Ishikawa (cell line): Measurements from ENCODE around the gene SSH2.

Experiments
- CEBPB ChIP-seq: IDR thresholded peaks from 2 replicates; pipeline ENCODE4 v1.6.1; 2012
- CREB1 ChIP-seq: IDR thresholded peaks from 2 replicates; pipeline ENCODE4 v1.6.1; 2012; ENCODE audit warnings: low read depth
- EGR1 ChIP-seq: IDR thresholded peaks from 2 replicates; pipeline ENCODE4 v1.6.1; 2012
- EP300 ChIP-seq: IDR thresholded peaks from 2 replicates; pipeline ENCODE4 v1.6.1; 2012; ENCODE audit warnings: borderline replicate concordance
- FOXM1 ChIP-seq: IDR thresholded peaks from 2 replicates; pipeline ENCODE4 v1.6.1; 2012; ENCODE audit warnings: low read depth, borderline replicate concordance
- MAX ChIP-seq: IDR thresholded peaks from 2 replicates; pipeline ENCODE4 v1.6.1; 2012
- NFIC ChIP-seq: IDR thresholded peaks from 2 replicates; pipeline ENCODE4 v1.6.1; 2012
- RAD21 ChIP-seq: IDR thresholded peaks from 2 replicates; pipeline ENCODE4 v1.6.1; 2012; ENCODE audit warnings: low read depth
- REST ChIP-seq: IDR thresholded peaks from 2 replicates; pipeline ENCODE4 v1.6.1; 2012; ENCODE audit warnings: low read depth, mild to moderate bottlenecking
- TAF1 ChIP-seq: IDR thresholded peaks from 2 replicates; pipeline ENCODE4 v1.6.1; 2012; ENCODE audit warnings: low read depth, mild to moderate bottlenecking
- TCF12 ChIP-seq: IDR thresholded peaks from 2 replicates; pipeline ENCODE4 v1.6.1; 2012; ENCODE audit warnings: low read depth
- TEAD4 ChIP-seq: IDR thresholded peaks from 2 replicates; pipeline ENCODE4 v1.6.1; 2012
- USF1 ChIP-seq: IDR thresholded peaks from 2 replicates; pipeline ENCODE4 v1.6.1; 2012
- YY1 ChIP-seq: IDR thresholded peaks from 2 replicates; pipeline ENCODE4 v1.6.1; 2012; ENCODE audit warnings: low read depth
- ZBTB7A ChIP-seq: IDR thresholded peaks from 2 replicates; pipeline ENCODE4 v1.6.1; 2012; ENCODE audit warnings: low read depth

Gene SSH2

GRCh38 chr17:29866746-29867404 lies 63.2 kb downstream of the SSH2 start:
- TF ChIP-seq CREB1 (no peak), MAX (no peak), REST (no peak), CEBPB (no peak), TCF12 (no peak), YY1 (no peak), EP300 (no peak), TEAD4 (no peak), TAF1 (no peak), NFIC (no peak), FOXM1 (no peak), ZBTB7A (no peak)

- no peak for TF ChIP-seq MAX
- no peak for TF ChIP-seq CEBPB
- no peak for TF ChIP-seq EP300
- TF ChIP-seq REST: no peak
- TF ChIP-seq YY1: no peak
- no peak for TF ChIP-seq RAD21
- TF ChIP-seq EGR1: no peak
- no peak for TF ChIP-seq TCF12
- no peak for TF ChIP-seq CREB1
- no peak for TF ChIP-seq TAF1
- TF ChIP-seq ZBTB7A: no peak
- no peak for TF ChIP-seq FOXM1
- no peak for TF ChIP-seq NFIC
- no peak for TF ChIP-seq TEAD4
- TF ChIP-seq USF1: no peak
Observed at GRCh38 chr17:29864615-29865014, 65.4 kb downstream of the SSH2 start.

GRCh38 chr17:29862951-29863350 lies 67.1 kb downstream of the SSH2 start:
- TF ChIP-seq TCF12: no peak
- no peak for TF ChIP-seq FOXM1
- no peak for TF ChIP-seq EGR1
- no peak for TF ChIP-seq EP300
- TF ChIP-seq YY1: no peak
- no peak for TF ChIP-seq TEAD4

GRCh38 chr17:29862127-29862526 lies 67.9 kb downstream of the SSH2 start:
- TF ChIP-seq TAF1 (no peak), TCF12 (no peak), TEAD4 (no peak), CREB1 (no peak), CEBPB (no peak), MAX (no peak), RAD21 (no peak), ZBTB7A (no peak), REST (no peak), EP300 (no peak), USF1 (no peak), FOXM1 (no peak), NFIC (no peak), EGR1 (no peak), YY1 (no peak)
